GM10266 (cell line): Measurements from ENCODE around the gene MYCL.

Source experiments
- DNase-seq: peaks from one replicate; pipeline ENCODE4 v3.0.0; 2012; ENCODE audit errors: extremely low spot score
- CTCF ChIP-seq: IDR thresholded peaks from 2 replicates; pipeline ENCODE4 v1.5.1; 2012; ENCODE audit warnings: mild to moderate bottlenecking, low read depth; ENCODE audit not compliant: control insufficient read depth, insufficient read depth; ENCODE audit errors: missing control alignments

The MYCL gene

GRCh38 chr1:39927538-39927937 is 25.8 kb upstream of the MYCL start:
- DNase-seq: no peak
- TF ChIP-seq CTCF: no peak

- DNase-seq: no peak
These were observed 25.1 kb upstream of the MYCL start for GRCh38 chr1:39926820-39927219.

GRCh38 chr1:39926343-39926793 is 24.7 kb upstream of the MYCL start:
- DNase-seq: no peak
- no peak for TF ChIP-seq CTCF

More at GRCh38 chr1:39926820-39927219, 25.1 kb upstream of the MYCL start:
- TF ChIP-seq CTCF: no peak

GRCh38 chr1:39925721-39926342 is 24.1 kb upstream of the MYCL start:
- no peak for TF ChIP-seq CTCF
- no peak for DNase-seq

DNA sequence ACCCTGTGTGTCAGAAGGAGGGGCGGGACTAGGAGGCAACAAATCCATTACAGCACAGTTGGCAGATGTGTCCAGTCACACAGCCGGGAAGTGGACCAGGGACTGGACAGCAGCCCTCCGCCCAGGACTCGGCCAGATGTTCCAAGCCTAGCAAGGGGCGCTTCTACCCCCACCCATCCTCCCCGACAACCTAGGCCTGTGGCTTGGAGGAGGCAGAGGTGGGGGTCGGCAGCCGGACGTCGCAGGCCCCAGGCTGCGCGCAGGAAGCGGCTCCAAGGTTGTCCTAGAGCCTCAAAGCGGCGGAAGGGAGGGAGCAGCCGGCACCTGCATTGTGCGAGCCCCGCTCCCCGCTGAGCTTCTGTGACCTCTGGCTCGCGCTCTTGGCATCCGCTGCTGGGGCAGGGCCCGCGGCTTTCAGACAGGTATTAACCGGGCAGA is 20.6 kb upstream of the MYCL start:
- TF ChIP-seq CTCF: no peak
- DNase-seq: no peak

- TF ChIP-seq CTCF: peak; percentile 78
- DNase-seq: peak; percentile 91
These were observed 17.8 kb upstream of the MYCL start for GRCh38 chr1:39919545-39919944.

- DNase-seq: no peak
- peak; percentile 32 for TF ChIP-seq CTCF
These were observed 16.1 kb upstream of the MYCL start for GRCh38 chr1:39917825-39918224.
